Erythroblast (primary cell): ENCODE data around the gene JPH4.
A peak's percentile ranks its signal among the peaks of the same experiment; 100 is the strongest.

Source experiments
- DNase-seq, 2 experiments: peaks; one replicate each; lab custom pipeline; 2025; lab: John Stamatoyannopoulos, UW
- GATA1 ChIP-seq: IDR thresholded peaks from 2 replicates; pipeline ENCODE4 v1.6.1; 2011; ENCODE audit warnings: low read depth, mild to moderate bottlenecking, control low read depth, low read length, moderate library complexity
- POLR2A ChIP-seq: IDR thresholded peaks from 2 replicates; pipeline ENCODE4 v1.6.1; 2011; ENCODE audit warnings: mild to moderate bottlenecking, low read length

JPH4 gene

GRCh38 chr14:23568600-23569331, 9.8 kb downstream of the JPH4 start:
- DNase-seq, result peak; percentile 22 to 28
- TF ChIP-seq POLR2A, result no peak
- TF ChIP-seq GATA1, result no peak

DNA sequence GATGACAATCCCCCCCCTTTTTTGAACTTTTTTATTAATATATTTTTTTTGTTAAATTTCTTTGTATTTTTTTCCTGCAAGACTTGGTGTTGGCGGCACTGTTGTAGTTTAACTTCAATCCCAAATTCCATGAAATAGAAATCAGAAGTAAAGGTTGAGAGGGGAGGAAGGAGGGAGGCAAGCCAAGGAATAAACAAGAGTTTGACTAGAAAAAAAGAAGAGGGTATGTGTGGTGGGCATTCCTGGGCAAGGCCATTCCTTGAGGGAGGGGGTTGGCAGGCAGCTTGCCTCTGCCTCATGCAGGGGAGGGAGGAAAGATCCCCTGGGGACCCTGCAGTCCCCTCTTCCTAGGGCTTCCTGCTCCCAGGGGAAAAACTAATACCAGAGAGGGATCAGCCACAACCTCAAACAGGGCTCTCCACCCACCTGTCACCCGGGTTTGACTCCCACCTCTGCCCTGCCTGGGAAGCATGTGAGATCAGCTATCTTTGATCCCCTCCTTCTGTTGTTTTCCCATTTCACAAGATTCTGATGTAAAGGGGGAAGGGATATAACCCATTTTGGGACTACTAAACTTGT, 10.5 kb downstream of the JPH4 start:
- DNase-seq, result no peak
- TF ChIP-seq GATA1 (no peak), POLR2A (no peak)

GRCh38 chr14:23567186-23568020, 11.2 kb downstream of the JPH4 start, which contains the start of gene AP1G2:
Gene AP1G2, minus strand, starts transcription at chr14:23567791. Its CDS starts 477 bp downstream, at chr14:23567314.
- DNase-seq, result peak; percentile 80 to 81
- TF ChIP-seq GATA1, result no peak
- peak; percentile 67 for TF ChIP-seq POLR2A

DNA sequence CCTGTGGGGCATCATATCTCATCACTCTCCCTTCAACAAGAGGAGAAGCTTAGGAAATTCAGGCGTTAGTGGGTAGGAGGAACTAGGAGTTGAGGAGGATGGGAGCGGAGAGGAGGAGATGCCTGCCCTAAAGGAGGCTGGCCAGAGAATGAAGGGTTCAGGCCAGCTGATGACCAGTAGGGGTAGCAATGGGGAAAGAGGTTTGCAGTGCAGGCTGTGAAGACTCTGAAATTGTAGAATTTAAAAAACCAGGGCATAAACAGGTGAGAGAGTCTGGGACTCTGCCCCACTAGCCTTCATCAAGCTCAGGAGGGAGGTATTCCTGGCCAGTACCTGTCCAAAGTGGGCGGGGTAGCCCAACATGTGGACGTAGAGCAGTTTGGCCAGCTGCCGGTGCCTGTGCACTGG, 11.8 kb downstream of the JPH4 start:
- TF ChIP-seq POLR2A (no peak), GATA1 (no peak)
- DNase-seq, result no peak

GRCh38 chr14:23566112-23566777, 12.3 kb downstream of the JPH4 start:
- TF ChIP-seq POLR2A, result peak; percentile 12
- TF ChIP-seq GATA1, result no peak
- no peak for DNase-seq

- TF ChIP-seq GATA1 (no peak), POLR2A (no peak)
- no peak for DNase-seq
These were observed 13.0 kb downstream of the JPH4 start for GRCh38 chr14:23565626-23566025.

GRCh38 chr14:23564876-23565275, 13.7 kb downstream of the JPH4 start:
- DNase-seq, result no peak
- no peak for TF ChIP-seq POLR2A
- TF ChIP-seq GATA1, result no peak

DNA sequence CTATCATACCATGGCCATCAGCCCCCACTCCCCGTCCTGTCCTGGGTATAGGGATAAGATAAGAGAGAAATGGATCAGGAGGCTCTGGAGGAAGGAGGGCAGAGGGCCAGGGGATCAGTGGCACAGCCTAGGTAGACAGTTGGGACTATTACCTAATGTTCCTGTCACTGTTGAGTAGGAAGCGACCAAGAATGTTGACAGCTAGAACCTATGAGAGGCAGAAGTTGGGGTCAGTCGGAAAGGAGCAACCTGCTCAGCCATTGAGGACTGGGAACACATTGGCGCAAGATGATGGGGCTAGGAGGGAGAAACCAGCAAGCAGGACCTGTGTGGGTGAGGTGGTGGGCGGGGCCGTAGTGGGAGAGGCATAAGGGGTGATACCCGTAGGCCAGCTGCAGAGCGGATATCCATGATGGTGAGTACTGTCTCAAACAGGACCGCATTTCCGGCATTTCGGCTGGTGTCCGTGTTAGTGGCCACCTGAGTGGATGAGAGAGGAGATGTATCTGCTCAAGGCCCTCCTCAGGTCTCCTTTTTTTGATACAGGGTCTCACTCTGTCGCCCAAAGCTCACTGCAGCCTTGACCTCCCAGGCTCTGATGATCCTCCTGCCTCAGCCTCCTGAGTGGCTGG, 14.3 kb downstream of the JPH4 start:
- TF ChIP-seq GATA1, result no peak
- TF ChIP-seq POLR2A, result no peak
- DNase-seq, result no peak

DNA sequence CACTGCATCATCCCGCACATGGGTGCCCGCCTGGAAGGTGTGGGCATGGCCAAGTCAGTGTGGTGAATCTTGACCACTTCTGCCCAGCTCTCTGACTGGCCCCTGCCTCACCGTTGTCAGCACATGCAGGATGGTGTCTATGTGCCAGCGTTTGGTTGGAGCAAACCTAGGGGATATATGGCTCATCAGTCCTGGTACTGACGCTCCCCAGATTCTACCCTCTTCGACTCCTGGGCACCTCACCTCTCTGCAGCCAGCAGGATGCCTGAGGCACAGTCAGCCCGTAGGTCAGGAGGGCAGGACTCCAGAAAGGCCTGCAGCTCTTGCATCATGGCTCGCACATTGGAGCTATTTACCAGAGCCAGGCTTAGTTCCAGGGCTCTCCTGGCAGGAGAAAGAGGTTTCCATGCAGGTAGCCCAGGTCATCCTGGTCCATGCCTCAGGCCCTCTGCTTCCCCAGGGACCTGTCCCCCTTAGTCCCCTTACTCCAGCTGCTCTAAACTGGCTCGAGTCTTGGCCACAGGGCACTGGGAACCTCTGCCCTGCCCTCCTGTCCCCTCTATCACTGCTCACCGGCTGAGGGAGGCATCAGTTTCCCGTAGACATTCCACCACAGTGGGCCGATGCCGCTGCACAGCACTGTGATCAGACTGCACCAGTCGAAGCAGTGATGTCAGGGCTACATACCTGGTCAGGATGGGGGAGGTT, 15.0 kb downstream of the JPH4 start:
- no peak for DNase-seq
- TF ChIP-seq POLR2A (peak; percentile 13), GATA1 (no peak)

- DNase-seq, result peak; percentile 51 to 74
These were observed 15.6 kb downstream of the JPH4 start for GRCh38 chr14:23562822-23563472.

DNA sequence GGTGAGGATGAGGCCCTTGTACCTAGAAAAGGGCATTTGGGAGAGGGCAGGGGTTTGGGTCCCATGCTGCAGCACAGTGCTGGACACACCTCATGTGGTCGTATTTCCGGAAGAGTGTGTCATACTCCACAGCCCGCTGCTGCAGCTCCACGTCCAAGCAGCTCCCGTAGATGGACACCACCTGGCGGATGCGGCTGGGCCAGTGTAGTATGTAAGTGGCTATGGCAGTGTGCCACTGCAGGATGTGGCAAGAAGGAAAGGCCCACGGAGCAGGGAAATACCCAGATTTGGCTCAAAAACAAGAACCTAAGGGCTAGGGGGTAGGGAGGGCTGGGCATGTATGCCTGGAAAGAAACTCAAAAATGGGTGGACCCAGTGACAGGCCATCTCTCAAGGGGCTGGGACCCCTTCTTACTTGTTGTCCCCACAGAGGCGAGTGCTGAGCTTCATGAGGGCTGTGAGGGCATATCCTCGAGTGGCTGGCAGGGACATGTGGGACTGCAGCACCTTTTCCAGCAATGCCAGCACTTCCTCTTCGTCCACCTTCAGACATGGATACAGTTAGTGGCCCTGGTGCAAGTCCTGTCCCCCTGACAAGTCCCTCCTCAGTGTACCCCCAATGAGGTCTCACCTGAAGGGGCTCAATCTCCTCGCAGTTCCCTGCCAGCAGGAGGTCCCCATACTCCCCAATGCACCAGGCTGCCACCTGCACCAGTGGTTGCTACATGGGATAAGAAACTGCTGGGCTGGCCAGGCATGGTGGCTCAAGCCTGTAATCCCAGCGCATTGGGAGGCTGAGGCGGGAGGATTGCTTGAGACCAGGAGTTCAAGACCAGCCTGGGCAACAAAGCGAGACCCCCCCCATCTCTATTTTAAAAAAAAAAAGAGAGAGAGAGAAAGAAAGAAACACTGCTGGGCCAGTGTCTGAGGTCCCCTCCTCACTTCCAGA, 16.4 kb downstream of the JPH4 start:
- TF ChIP-seq GATA1, result no peak
- no peak for TF ChIP-seq POLR2A
- DNase-seq, result no peak

More at GRCh38 chr14:23562822-23563472, 15.6 kb downstream of the JPH4 start:
- no peak for TF ChIP-seq GATA1
